ENCODE results near the gene ABCC3.

The ABCC3 gene

GRCh38 chr17:50696365-50696879 is 61.7 kb downstream of the ABCC3 start:
- ChIA-PET CTCF (interaction anchor here (0.6 to 3.0 kb wide), 2 partner anchors 86 to 145 kb away, joined by 3 to 18 read pairs; no protein-coding TSS in a partner anchor), POLR2A (interaction anchor here (1.1 to 1.4 kb wide), 3 partner anchors 12 to 23 kb away, joined by 3 read pairs; partner anchors contain the start of gene LUC7L3)
- TF ChIP-seq ELF4 (IDR thresholded peaks at IDR 0.05) (no peak), L3MBTL2 (conservative IDR thresholded peaks at IDR 0.05) (no peak), PKNOX1 (IDR thresholded peaks at IDR 0.05) (no peak), TARDBP (IDR thresholded peaks at IDR 0.05) (no peak), LEF1 (IDR thresholded peaks at IDR 0.05; ENCODE audit: borderline replicate concordance) (no peak), ZNF384 (IDR thresholded peaks at IDR 0.05) (no peak), FOXA1 (IDR thresholded peaks at IDR 0.05) (no peak), FOXM1 (IDR thresholded peaks at IDR 0.05; ENCODE audit: borderline replicate concordance) (no peak), FOXK2 (IDR thresholded peaks at IDR 0.05) (no peak), SP1 (IDR thresholded peaks at IDR 0.05) (no peak), NFRKB (IDR thresholded peaks at IDR 0.05) (no peak), BHLHE40 (IDR thresholded peaks at IDR 0.05; ENCODE audit: borderline replicate concordance) (no peak), SUZ12 (IDR thresholded peaks at IDR 0.05) (no peak)
- DNase-seq (ENCODE audit: extremely low spot score) = no peak

GRCh38 chr17:50697062-50697461 is 62.4 kb downstream of the ABCC3 start:
- TF ChIP-seq BHLHE40 (IDR thresholded peaks at IDR 0.05; ENCODE audit: borderline replicate concordance) (no peak), TARDBP (IDR thresholded peaks at IDR 0.05) (no peak), ZNF384 (IDR thresholded peaks at IDR 0.05) (no peak), SUZ12 (IDR thresholded peaks at IDR 0.05) (no peak), FOXM1 (IDR thresholded peaks at IDR 0.05; ENCODE audit: borderline replicate concordance) (no peak), FOXA1 (IDR thresholded peaks at IDR 0.05) (no peak), LEF1 (IDR thresholded peaks at IDR 0.05; ENCODE audit: borderline replicate concordance) (no peak), ELF4 (IDR thresholded peaks at IDR 0.05) (no peak), FOXK2 (IDR thresholded peaks at IDR 0.05) (no peak)
- POLR2A ChIA-PET = interaction anchor here (0.7 to 1.4 kb wide), 2 partner anchors 22 to 68 kb away, joined by 3 read pairs; partner anchors contain the start of gene LUC7L3
- CTCF ChIA-PET = interaction anchor here (0.9 kb wide), 1 partner anchor 146 kb away, joined by 3 read pairs; no protein-coding TSS in a partner anchor
- no peak for DNase-seq (ENCODE audit: extremely low spot score)

GRCh38 chr17:50697663-50698272 is 63.1 kb downstream of the ABCC3 start:
- TF ChIP-seq PKNOX1 (IDR thresholded peaks at IDR 0.05) = no peak
- no peak for TF ChIP-seq SP1 (IDR thresholded peaks at IDR 0.05)
- TF ChIP-seq BHLHE40 (IDR thresholded peaks at IDR 0.05; ENCODE audit: borderline replicate concordance) = no peak
- no peak for TF ChIP-seq L3MBTL2 (conservative IDR thresholded peaks at IDR 0.05)
- no peak for TF ChIP-seq FOXK2 (IDR thresholded peaks at IDR 0.05)
- no peak for TF ChIP-seq FOXA1 (IDR thresholded peaks at IDR 0.05)
- no peak for TF ChIP-seq LEF1 (IDR thresholded peaks at IDR 0.05; ENCODE audit: borderline replicate concordance)
- no peak for TF ChIP-seq ELF4 (IDR thresholded peaks at IDR 0.05)
- no peak for TF ChIP-seq SUZ12 (IDR thresholded peaks at IDR 0.05)
- TF ChIP-seq TARDBP (IDR thresholded peaks at IDR 0.05) = no peak
- TF ChIP-seq ZNF384 (IDR thresholded peaks at IDR 0.05) = no peak
- no peak for TF ChIP-seq HDGF (IDR thresholded peaks at IDR 0.05; ENCODE audit: borderline replicate concordance)
- no peak for TF ChIP-seq FOXM1 (IDR thresholded peaks at IDR 0.05; ENCODE audit: borderline replicate concordance)
- no peak for TF ChIP-seq CTBP1 (IDR thresholded peaks at IDR 0.05; ENCODE audit: borderline replicate concordance)
- no peak for TF ChIP-seq ARNT (IDR thresholded peaks at IDR 0.05)
- CTCF ChIA-PET = interaction anchor here (0.9 kb wide), 1 partner anchor 147 kb away, joined by 3 read pairs; no protein-coding TSS in a partner anchor
- POLR2A ChIA-PET = interaction anchor here (1.3 to 1.4 kb wide), 2 partner anchors 9 to 22 kb away, joined by 3 read pairs; partner anchors contain the start of gene LUC7L3
- no peak for DNase-seq (ENCODE audit: extremely low spot score)

GRCh38 chr17:50699410-50699809 is 64.7 kb downstream of the ABCC3 start:
- no peak for DNase-seq (ENCODE audit: extremely low spot score)
- POLR2A ChIA-PET = no interaction called here
- CTCF ChIA-PET = no interaction called here
- TF ChIP-seq HDGF (IDR thresholded peaks at IDR 0.05; ENCODE audit: borderline replicate concordance) = no peak
- TF ChIP-seq FOXM1 (IDR thresholded peaks at IDR 0.05; ENCODE audit: borderline replicate concordance) = no peak
- no peak for TF ChIP-seq L3MBTL2 (conservative IDR thresholded peaks at IDR 0.05)
- TF ChIP-seq BHLHE40 (IDR thresholded peaks at IDR 0.05; ENCODE audit: borderline replicate concordance) = no peak
- no peak for TF ChIP-seq FOXA1 (IDR thresholded peaks at IDR 0.05)
- no peak for TF ChIP-seq CTBP1 (IDR thresholded peaks at IDR 0.05; ENCODE audit: borderline replicate concordance)
- TF ChIP-seq SP1 (IDR thresholded peaks at IDR 0.05) = no peak
- TF ChIP-seq ZNF384 (IDR thresholded peaks at IDR 0.05) = no peak
- TF ChIP-seq ELF4 (IDR thresholded peaks at IDR 0.05) = no peak
- no peak for TF ChIP-seq LEF1 (IDR thresholded peaks at IDR 0.05; ENCODE audit: borderline replicate concordance)
- TF ChIP-seq TARDBP (IDR thresholded peaks at IDR 0.05) = no peak
- TF ChIP-seq NFRKB (IDR thresholded peaks at IDR 0.05) = no peak
- no peak for TF ChIP-seq ARNT (IDR thresholded peaks at IDR 0.05)
- no peak for TF ChIP-seq PKNOX1 (IDR thresholded peaks at IDR 0.05)
- no peak for TF ChIP-seq FOXK2 (IDR thresholded peaks at IDR 0.05)
- TF ChIP-seq SUZ12 (IDR thresholded peaks at IDR 0.05) = no peak

- ChIA-PET CTCF (no interaction called here), POLR2A (interaction anchor here (1.0 to 1.5 kb wide), 2 partner anchors 16 kb away, joined by 5 to 8 read pairs; partner anchors contain the start of gene LUC7L3)
- TF ChIP-seq NFRKB (IDR thresholded peaks at IDR 0.05) (no peak), L3MBTL2 (conservative IDR thresholded peaks at IDR 0.05) (no peak), FOXM1 (IDR thresholded peaks at IDR 0.05; ENCODE audit: borderline replicate concordance) (no peak), PKNOX1 (IDR thresholded peaks at IDR 0.05) (no peak), CTBP1 (IDR thresholded peaks at IDR 0.05; ENCODE audit: borderline replicate concordance) (no peak), ARNT (IDR thresholded peaks at IDR 0.05) (no peak), FOXA1 (IDR thresholded peaks at IDR 0.05) (no peak), HDGF (IDR thresholded peaks at IDR 0.05; ENCODE audit: borderline replicate concordance) (no peak), FOXK2 (IDR thresholded peaks at IDR 0.05) (no peak)
- no peak for DNase-seq (ENCODE audit: extremely low spot score)
Observed at GRCh38 chr17:50703162-50703561, 68.5 kb downstream of the ABCC3 start.

All from HEK293T (cell line).